ENCODE measurements around the gene GMDS. TPM values are rescaled to one million over a fixed set of nuclear protein-coding genes. Genes with fewer than 3 reads are reported as not detected.

GMDS gene
- total and polyA plus RNA-seq, 2 donors (not counting 3 experiments of a cell fraction or from before 2014, with no cell fraction given) = 9.8 to 23.5 TPM

- H3K27me3 ChIP-seq (ENCODE audit: control insufficient read depth in 2 of 2, insufficient read depth in 2 of 2, low read length in 2 of 2) = no peaks in the 10 kb centered on the region
- no peak overlapping the region for H3K4me3 ChIP-seq (replicated peaks in 1 of 3; ENCODE audit: insufficient read depth in 1 of 3, low read depth in 1 of 3, low read length in 3 of 3)
- no peaks in the 10 kb centered on the region for H3K9me3 ChIP-seq (replicated peaks; ENCODE audit: control insufficient read depth, insufficient read depth, low read length)
- DNase-seq (ENCODE audit: low read depth, low spot score) (peak; percentile 99), FAIRE-seq (peak; percentile 88)
- H3K27ac ChIP-seq (ENCODE audit: insufficient read depth, low read depth, low read length) = peak overlapping the region; percentile 73
- intact Hi-C loops (cut with micrococcal nuclease) = no loop called here
- H4K20me1 ChIP-seq (replicated peaks; ENCODE audit: control insufficient read depth, extremely low read depth, insufficient read depth, low read length) = no peaks in the 10 kb centered on the region
- dilution Hi-C loops (cut with MboI; ENCODE audit: extremely low pct_ligation_motif_present, low sequenced_read_pairs) = no loop called here
- peak overlapping the region; percentile 6 for H3K9ac ChIP-seq (replicated peaks; ENCODE audit: extremely low read depth, insufficient read depth, low read length)
- H2AFZ ChIP-seq (ENCODE audit: low read depth, low read length) = peak overlapping the region; percentile 25
- H3K9me1 ChIP-seq (replicated peaks; ENCODE audit: control insufficient read depth, extremely low read depth, insufficient read depth, low read length) = no peaks in the 10 kb centered on the region
- no peaks in the 10 kb centered on the region for H3K36me3 ChIP-seq (ENCODE audit: control insufficient read depth in 2 of 2, extremely low read depth in 1 of 2, insufficient read depth in 2 of 2, low read length in 2 of 2)
- ChIA-PET CTCF (interaction anchor here (0.9 to 2.5 kb wide), 4 partner anchors 14 to 531 kb away, joined by 3 to 6 read pairs (median 4); no protein-coding TSS in a partner anchor), POLR2A (no interaction called here)
- no TSS peak for BruUV-seq (replicated peaks)
- H3K4me2 ChIP-seq (ENCODE audit: insufficient read depth, low read length) = peak overlapping the region; percentile 38
- peaks cover 36% of the 10 kb centered on the region for H3K4me1 ChIP-seq (ENCODE audit: control insufficient read depth, extremely low read depth, insufficient read depth, low read length)
- TF ChIP-seq POLR2AphosphoS5 (IDR thresholded peaks at IDR 0.05; ENCODE audit: insufficient read depth, low read depth, low read length) = peak; percentile 16
- TF ChIP-seq, protein P1, sequence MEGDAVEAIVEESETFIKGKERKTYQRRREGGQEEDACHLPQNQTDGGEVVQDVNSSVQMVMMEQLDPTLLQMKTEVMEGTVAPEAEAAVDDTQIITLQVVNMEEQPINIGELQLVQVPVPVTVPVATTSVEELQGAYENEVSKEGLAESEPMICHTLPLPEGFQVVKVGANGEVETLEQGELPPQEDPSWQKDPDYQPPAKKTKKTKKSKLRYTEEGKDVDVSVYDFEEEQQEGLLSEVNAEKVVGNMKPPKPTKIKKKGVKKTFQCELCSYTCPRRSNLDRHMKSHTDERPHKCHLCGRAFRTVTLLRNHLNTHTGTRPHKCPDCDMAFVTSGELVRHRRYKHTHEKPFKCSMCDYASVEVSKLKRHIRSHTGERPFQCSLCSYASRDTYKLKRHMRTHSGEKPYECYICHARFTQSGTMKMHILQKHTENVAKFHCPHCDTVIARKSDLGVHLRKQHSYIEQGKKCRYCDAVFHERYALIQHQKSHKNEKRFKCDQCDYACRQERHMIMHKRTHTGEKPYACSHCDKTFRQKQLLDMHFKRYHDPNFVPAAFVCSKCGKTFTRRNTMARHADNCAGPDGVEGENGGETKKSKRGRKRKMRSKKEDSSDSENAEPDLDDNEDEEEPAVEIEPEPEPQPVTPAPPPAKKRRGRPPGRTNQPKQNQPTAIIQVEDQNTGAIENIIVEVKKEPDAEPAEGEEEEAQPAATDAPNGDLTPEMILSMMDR (IDR thresholded peaks at IDR 0.05; ENCODE audit: extremely low read depth in 1 of 2, insufficient read depth in 1 of 2, low read depth in 1 of 2, low read length in 2 of 2) = no peak
- peak; percentile 33 for TF ChIP-seq JUN (IDR thresholded peaks at IDR 0.05; ENCODE audit: borderline replicate concordance, insufficient read depth, insufficient read length, low read depth)
- no peaks in the 10 kb centered on the region for H3K79me2 ChIP-seq (ENCODE audit: control insufficient read depth, insufficient read depth, low read length)
Observed at GRCh38 chr6:2127484-2127911, 117.9 kb downstream of the GMDS start.

DNA sequence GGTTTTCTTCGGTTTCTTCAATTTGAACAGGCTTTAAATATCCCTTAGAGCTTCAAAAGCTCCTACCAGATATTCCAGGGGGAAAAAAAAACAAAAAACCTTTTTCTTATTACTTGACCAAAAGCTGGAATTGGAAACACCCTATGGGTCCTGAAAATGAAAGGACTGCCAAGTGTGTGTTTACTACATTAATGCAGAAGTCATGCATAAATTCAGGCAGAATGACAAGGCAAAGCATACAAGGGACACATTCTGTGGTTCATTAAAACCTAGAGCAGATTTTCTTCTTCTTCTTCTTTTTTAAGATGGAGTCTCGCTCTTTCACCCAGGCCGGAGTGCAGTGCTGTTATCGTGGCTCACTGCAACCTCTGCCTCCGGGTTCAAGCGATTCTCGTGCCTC is 119.1 kb downstream of the GMDS start:
- H3K9me3 ChIP-seq (replicated peaks; ENCODE audit: control insufficient read depth, insufficient read depth, low read length) = no peaks in the 10 kb centered on the region
- intact Hi-C loops (cut with micrococcal nuclease) = no loop called here
- TF ChIP-seq POLR2A (IDR thresholded peaks at IDR 0.05; ENCODE audit: low read depth, low read length) (no peak), MYC (IDR thresholded peaks at IDR 0.05; ENCODE audit: low read depth, low read length) (no peak), MAX (IDR thresholded peaks at IDR 0.05; ENCODE audit: insufficient read depth, insufficient read length) (no peak), EZH2 (IDR thresholded peaks at IDR 0.05; ENCODE audit: borderline replicate concordance, low read depth, low read length, severe bottlenecking) (no peak), GATA2 (IDR thresholded peaks at IDR 0.05; ENCODE audit: insufficient read depth, insufficient read length, low read depth, low read length) (no peak), FOS (IDR thresholded peaks at IDR 0.05; ENCODE audit: borderline replicate concordance, insufficient read depth, low read length) (no peak), JUN (IDR thresholded peaks at IDR 0.05; ENCODE audit: borderline replicate concordance, insufficient read depth, insufficient read length, low read depth) (no peak), POLR2AphosphoS5 (IDR thresholded peaks at IDR 0.05; ENCODE audit: insufficient read depth, low read depth, low read length) (no peak)
- TF ChIP-seq, protein P1 (IDR thresholded peaks at IDR 0.05; ENCODE audit: extremely low read depth in 1 of 2, insufficient read depth in 1 of 2, low read depth in 1 of 2, low read length in 2 of 2) = no peak
- H2AFZ ChIP-seq (ENCODE audit: low read depth, low read length) = no peak overlapping the region
- no peak overlapping the region for H3K27ac ChIP-seq (ENCODE audit: insufficient read depth, low read depth, low read length)
- no peak overlapping the region for H3K9ac ChIP-seq (replicated peaks; ENCODE audit: extremely low read depth, insufficient read depth, low read length)
- FAIRE-seq (no peak), DNase-seq (ENCODE audit: low read depth, low spot score) (no peak)
- H3K9me1 ChIP-seq (replicated peaks; ENCODE audit: control insufficient read depth, extremely low read depth, insufficient read depth, low read length) = no peaks in the 10 kb centered on the region
- peaks cover 30% of the 10 kb centered on the region for H3K4me1 ChIP-seq (ENCODE audit: control insufficient read depth, extremely low read depth, insufficient read depth, low read length)
- no peaks in the 10 kb centered on the region for H3K27me3 ChIP-seq (ENCODE audit: control insufficient read depth in 2 of 2, insufficient read depth in 2 of 2, low read length in 2 of 2)
- BruUV-seq (replicated peaks) = no TSS peak
- H4K20me1 ChIP-seq (replicated peaks; ENCODE audit: control insufficient read depth, extremely low read depth, insufficient read depth, low read length) = no peaks in the 10 kb centered on the region
- ChIA-PET POLR2A (no interaction called here), CTCF (interaction anchor here (0.9 to 2.5 kb wide), 4 partner anchors 225 to 530 kb away, joined by 3 to 6 read pairs (median 4); no protein-coding TSS in a partner anchor)
- H3K79me2 ChIP-seq (ENCODE audit: control insufficient read depth, insufficient read depth, low read length) = no peaks in the 10 kb centered on the region
- no peak overlapping the region for H3K4me3 ChIP-seq (replicated peaks in 1 of 3; ENCODE audit: insufficient read depth in 1 of 3, low read depth in 1 of 3, low read length in 3 of 3)
- H3K36me3 ChIP-seq (ENCODE audit: control insufficient read depth in 2 of 2, extremely low read depth in 1 of 2, insufficient read depth in 2 of 2, low read length in 2 of 2) = no peaks in the 10 kb centered on the region
- H3K4me2 ChIP-seq (ENCODE audit: insufficient read depth, low read length) = no peak overlapping the region
- dilution Hi-C loops (cut with MboI; ENCODE audit: extremely low pct_ligation_motif_present, low sequenced_read_pairs) = no loop called here

All from endothelial cell of umbilical vein (primary cell).